SH-SY5Y (cell line): ENCODE results near the gene INTU.

Source experiments
- GATA2 ChIP-seq: IDR thresholded peaks from 2 replicates; pipeline ENCODE4 v1.6.1; 2011; ENCODE audit warnings: mild to moderate bottlenecking, low read depth, low read length
- GATA3 ChIP-seq: IDR thresholded peaks from 2 replicates; pipeline ENCODE4 v1.6.1; 2011; ENCODE audit warnings: low read depth, mild to moderate bottlenecking, low read length, moderate library complexity

DNA sequence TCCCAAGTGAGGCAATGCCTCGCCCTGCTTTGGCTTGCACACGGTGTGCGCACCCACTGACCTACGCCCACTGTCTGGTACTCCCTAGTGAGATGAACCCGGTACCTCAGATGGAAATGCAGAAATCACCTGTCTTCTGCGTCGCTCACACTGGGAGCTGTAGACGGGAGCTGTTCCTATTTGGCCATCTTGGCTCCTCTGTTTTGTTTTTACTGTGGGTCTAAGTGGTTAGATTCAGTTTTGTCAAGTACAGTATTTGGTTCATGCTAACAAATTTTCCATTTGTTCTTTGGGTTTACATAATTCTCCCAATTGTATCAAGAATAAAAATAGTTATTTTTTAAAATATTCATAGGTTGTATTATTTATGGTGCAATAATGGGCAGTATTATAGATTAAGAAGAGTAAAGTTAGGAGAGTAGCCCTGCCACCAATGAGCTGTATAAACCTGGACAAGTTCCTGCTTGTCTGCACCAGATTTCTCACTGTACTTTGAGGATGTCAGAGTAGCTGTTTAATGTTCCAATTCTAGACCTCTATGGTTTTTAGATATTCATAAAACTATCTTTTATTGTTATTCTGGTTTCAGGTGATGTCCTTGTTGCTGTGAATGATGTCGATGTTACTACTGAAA lies 23.4 kb downstream of the INTU start:
- TF ChIP-seq GATA2 (no peak), GATA3 (no peak)
